Right renal cortex interstitium (tissue), 3 donors: Measurements from ENCODE around the gene CPED1. TPM values are rescaled to one million over a fixed set of nuclear protein-coding genes. Genes with fewer than 3 reads are reported as not detected.
"Not testable (repeated sequence)": the region's sequence is repeated elsewhere in the genome, so short reads cannot be mapped to it uniquely, and the experiment has no call there.

Source experiments
- DNase-seq, 3 donors: peaks; one replicate each; pipeline ENCODE4 v3.0.0-alpha.2; 2013; ENCODE audit warnings: low read depth in 3 of 3, low spot score in 2 of 3
- polyA plus RNA-seq, 3 donors: library from polyadenylated mRNA; unstranded; fragments of 120-200 nt; gene quantifications; one replicate each; pipeline ENCODE4 v1.2.1, GENCODE V29; 2013; ENCODE audit not compliant: insufficient read length in 3 of 3

CPED1 gene
- polyA plus RNA-seq, 3 donors: 36.9 to 43.0 (median 42.1) TPM

DNA sequence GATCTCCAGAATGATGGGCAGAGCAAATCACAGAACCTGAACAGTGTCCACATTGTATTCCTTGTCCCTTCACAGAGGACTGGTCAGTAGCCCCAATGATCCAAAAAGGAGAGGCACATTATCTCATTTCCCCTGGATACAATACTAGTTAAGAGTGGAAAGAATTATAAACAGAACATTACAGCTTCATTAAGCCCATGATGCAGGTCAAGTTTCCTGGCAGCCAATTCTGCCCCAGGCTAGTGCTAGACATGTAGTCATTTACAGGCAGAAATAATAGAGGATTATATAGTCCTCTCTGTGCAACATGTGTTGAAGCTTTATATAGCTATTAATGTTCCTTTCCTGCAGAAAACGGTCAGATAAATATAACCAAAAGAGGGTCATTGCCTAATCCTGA lies 216.0 kb downstream of the CPED1 start:
- DNase-seq: peak in 1 of 3 donors; percentile 4

DNA sequence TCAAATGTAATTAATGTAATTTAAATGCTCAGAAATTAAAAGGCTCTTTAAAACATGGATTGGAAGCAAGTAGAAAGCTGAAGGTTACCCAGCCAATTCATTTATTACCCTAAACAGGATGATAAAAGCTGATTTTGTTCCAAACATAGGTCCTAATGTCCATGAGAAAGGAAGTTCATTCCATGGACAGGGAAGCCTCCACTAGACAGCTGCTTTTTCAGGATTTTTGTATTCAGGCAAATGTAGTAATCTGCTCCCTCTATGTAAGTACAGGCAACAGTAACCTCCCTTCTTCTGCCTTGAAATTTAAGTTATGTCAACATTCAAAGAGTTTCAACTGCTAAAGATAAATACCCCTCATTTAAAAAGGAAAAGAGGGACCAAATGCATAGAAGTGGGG lies 217.3 kb downstream of the CPED1 start:
- DNase-seq: no peak

DNA sequence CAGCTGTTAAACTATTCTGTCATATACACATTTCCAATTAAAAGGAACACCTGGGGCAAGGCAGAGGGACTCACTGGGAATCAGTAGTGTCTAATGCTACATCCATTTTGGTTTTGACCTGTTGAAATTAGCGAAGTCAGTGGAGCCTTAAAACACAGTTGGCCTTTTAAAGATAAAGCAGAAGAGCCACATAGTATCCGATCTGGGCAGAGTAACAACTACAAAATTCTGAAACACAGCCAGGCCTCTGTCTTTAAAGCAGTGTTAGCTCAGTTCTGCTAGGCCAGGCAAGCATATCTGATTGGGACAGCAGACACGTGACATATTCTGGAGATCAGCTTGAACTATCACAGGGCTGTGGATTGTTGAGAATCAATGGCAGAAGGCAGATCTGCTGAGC lies 222.7 kb downstream of the CPED1 start:
- no peak for DNase-seq

DNA sequence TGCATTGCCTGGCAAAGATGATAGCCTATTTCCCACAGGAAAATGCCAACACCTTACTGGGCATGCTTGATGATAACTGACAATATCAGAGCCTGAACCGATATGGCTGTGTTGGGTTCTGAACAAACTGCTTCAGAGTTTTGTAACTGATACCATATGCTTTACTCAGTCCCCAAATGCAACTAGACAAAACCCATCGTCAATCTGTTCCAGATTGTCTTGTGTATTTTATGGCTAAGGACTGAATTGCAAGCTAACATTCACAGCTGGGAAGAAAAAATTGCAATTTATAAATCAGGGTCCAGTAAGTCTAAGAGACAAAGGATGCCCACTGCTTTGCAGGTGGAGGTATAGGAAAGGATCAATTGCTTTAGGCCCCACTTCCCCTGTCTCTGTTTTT lies 223.5 kb downstream of the CPED1 start:
- DNase-seq: no peak

DNA sequence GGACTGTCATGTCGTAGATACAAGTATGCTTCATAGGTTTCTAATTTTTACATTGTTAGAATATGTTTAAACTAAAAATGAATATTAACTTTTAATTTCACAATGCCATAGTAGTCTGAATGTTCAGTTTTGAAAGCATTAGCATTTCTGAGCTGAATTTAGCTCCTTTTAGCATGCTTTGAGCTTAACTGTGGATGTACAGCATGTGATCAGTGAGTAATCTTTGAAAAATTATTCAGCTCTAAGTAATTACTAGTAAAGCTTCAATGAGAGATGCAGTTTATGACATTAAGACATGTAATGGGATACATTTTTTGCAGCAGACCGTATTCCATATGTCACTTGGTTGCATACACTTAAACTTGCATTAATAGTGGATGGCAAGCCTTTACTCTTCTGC lies 226.1 kb downstream of the CPED1 start:
- DNase-seq: no peak

DNA sequence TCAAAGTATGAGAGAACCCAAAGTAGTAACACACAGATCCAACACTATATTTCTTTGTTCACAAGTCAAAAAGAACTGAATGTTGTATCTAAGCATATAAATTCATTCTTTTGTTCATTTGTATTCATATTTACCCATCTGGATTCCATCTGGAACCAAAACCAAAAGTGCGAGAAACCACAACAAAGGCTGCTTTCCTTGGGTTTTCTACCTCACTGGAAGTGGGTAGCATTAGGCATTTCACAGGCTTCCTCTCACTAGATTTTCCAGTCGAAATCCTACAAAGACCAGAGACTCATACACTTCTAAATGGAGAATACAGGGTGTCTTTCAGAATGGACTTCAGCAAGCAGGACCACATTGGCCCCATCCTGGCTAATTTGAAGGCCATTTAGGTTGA lies 230.5 kb downstream of the CPED1 start:
- DNase-seq: no peak

DNA sequence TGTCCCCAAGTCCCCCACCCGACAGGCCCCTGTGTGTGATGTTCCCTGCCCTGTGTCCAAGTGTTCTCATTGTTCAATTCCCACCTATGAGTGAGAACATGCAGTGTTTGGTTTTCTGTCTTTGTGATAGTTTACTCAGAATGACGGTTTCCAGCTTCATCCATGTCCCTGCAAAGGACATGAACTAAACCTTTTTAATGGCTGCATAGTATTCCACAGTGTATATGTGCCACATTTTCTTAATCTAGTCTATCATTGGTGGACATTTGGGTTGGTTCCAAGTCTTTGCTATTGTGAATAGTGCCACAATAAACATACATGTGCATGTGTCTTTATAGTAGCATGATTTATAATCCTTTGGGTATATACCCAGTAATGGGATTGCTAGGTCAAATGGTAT lies 232.6 kb downstream of the CPED1 start:
- not testable (repeated sequence) for DNase-seq

DNA sequence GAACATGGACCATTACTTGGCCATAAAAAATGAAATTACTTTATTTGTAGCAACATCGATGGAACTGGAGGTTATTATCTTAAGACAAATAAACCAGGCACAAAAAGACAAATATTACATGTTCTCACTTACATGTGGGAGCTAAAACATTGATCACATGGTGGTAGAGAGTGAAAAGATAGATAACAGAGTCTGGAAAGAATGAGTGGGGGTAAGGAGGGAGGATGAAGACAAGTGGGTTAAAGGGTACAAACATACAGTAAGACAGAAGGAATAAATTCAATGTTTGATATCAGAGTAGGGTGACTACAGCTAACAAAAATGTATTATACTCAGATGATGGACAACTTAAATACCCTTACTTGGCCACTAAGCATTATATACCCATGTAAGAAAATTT lies 240.3 kb downstream of the CPED1 start:
- no peak for DNase-seq

DNA sequence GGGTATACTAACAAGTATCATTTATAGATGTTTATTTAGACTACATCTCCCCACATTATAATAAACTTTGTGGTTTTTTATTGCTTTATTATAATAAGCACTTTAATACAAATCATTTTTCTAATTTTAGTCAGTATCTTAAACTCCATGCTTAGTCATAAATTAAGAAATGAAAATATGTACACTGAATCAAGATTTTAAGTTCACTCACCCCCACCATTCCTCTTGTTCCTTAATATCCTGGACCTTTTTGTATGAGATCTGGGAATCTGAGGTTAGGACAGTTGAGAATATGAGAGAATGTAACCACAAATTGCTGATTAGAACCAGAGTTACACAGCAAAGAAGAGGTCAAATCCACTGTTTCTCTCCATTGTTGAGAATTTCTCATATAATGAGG lies 246.7 kb downstream of the CPED1 start:
- DNase-seq: no peak

DNA sequence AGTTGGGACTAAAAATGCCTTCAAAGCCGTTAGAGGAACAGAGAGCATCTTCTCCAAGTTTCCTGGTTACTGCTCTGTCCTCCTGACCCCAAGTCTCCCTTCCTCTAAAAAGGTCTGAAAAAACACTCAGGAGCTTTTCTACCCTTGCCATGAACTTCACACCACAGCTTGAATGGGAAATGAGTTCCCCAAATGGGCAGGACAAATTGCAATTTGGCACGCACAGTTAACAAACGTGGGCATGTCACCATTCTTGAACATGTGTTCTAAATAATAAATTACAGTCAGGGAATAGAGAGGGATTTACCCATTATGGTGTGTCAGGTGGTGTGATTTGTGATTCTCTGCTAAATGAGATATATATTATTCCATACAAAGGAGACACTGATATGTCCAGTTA lies 249.1 kb downstream of the CPED1 start:
- DNase-seq: no peak

DNA sequence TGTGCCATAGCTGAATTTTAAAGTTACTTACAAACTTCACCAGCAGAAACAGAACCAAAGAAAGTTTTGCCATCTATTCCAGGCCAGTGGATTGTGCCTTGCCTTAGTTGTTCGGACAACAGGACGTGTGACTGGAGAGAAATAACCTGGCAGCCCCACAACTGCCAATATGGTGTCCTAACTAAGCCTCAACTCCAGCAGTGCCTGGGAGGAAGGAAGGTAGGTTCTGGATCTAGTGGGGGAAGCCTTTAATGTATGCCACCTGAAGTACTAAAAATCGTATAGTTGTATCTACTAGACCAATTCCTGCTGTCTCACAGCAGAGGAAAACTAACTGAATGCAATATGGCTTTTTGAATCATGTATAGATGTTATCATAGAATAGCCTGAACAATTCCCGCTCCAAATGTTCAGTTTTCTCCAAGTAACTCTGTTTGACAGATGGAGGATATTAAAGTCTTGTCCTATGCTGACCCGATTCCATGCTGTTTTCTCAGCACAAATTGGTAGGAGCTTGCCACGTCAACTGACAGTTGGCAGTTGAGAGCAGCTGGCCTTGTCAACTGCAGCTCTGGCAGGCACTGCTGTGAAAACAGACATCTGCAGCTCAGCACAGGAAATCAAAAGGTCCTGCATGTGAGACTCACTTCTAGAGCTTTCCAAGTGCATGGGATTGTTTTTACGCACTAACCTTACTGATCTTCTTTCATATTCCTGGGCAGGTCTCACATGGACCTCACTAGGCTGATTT lies 255.8 kb downstream of the CPED1 start:
- no peak for DNase-seq

DNA sequence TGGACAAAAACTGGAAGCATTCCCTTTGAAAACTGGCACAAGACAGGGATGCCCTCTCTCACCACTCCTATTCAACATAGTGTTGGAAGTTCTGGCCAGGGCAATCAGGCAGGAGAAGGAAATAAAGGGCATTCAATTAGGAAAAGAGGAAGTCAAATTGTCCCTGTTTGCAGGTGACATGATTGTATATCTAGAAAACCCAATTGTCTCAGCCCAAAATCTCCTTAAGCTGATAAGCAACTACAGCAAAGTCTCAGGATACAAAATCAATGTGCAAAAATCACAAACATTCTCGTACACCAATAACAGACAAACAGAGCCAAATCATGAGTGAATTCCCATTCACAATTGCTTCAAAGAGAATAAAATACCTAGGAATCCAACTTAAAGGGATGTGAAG lies 262.9 kb downstream of the CPED1 start:
- not testable (repeated sequence) for DNase-seq

DNA sequence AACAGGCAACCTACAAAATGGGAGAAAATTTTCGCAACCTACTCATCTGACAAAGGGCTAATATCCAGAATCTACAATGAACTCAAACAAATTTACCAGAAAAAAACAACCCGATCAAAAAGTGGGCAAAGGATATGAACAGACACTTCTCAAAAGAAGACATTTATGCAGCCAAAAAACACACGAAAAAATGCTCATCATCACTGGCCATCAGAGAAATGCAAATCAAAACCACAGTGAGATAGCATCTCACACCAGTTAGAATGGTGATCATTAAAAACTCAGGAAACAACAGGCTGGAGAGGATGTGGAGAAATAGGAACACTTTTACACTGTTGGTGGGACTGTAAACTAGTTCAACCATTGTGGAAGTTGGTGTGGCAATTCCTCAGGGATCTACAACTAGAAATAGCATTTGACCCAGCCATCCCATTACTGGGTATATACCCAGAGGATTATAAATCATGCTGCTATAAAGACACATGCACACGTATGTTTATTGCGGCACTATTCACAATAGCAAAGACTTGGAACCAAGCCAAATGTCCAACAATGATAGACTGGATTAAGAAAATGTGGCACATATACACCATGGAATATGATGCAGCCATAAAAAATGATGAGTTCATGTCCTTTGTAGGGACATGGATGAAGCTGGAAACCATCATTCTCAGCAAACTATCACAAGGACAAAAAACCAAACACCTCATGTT lies 264.2 kb downstream of the CPED1 start:
- not testable (repeated sequence) for DNase-seq

DNA sequence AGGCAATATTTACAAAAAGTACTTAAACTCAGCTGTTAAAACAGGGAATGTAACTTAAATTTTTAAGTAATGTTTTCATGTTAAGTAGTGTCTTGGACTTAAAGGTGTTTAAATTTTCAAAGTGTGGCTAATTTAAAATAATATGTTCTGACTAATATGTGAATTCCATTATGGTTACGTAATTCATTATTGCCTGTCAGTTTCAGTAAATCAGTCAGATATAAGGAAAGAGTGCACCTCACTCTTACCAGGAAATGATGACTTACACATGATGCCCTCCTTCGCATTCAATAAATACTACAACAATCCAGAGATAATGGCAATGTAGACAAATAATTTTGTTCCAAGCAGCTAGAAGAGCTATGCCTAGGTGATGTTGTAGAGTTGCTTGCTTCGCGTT lies 271.3 kb downstream of the CPED1 start:
- DNase-seq: no peak

DNA sequence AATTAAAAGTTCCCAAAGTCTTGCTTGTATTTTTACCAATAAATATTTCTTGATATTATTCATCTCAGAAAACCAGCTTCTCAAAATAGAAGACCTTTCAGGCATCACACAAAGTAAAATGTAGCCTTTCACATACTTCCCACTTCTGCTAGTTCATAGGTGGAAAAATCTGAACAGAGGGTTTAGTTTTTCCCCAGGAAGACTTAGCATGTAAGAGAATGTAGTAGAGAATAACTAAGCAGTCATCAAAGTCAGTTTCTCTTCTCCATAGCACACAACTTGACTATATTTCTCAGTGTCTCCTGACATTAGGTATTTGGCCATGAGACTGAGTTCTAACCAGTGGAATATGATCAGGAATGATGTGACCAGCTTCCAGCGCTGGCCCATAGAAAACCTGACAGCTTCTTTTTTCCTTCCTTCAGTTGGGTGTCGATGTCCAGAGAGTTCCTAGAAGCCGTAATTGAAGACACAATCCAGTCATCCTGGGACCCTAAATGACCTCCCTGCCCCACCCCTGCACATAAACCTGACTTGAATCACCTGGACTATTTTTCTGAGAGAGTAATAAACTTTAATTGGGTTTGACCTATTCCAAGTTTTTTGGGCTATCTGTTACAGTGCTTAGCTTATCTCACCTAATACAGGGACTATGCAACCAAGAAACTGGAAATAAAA lies 272.8 kb downstream of the CPED1 start:
- no peak for DNase-seq

DNA sequence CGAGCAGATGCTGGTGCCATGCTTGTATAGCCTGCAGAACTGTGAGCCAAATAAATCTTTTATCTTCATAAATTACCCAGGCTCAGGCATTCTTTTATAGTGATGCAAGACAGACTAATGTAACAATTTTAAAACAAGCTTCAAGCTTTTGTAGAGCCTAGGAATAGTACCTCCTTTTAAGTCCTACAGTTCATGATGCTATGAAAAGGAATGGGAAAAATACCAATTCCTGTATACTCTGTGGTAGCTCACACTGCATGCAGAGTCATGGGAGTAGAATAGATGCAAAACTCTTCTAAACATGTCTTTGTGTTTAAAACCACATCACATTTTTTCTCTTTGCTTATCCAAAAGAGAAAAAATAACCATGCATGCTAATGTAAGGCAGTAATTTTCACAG lies 273.7 kb downstream of the CPED1 start:
- no peak for DNase-seq

DNA sequence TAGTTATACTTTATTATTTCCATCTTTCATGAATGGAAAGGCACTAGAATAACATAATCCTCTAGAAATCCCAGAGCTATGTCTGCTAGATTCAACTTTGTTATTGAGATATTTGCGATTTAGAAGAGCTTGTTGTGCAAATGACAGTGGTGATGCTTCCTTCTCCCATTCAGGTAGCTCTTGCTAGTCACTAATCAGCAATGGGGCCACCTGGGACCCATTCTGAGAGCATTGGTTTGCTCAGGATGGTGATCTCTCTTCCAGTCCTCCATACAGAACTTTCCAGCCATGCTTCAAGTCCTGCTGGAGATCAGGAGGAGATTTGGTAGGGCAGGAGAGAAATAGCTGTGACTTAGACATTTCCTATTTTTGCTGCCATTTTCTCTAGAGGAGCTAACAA lies 274.5 kb downstream of the CPED1 start:
- DNase-seq: no peak

DNA sequence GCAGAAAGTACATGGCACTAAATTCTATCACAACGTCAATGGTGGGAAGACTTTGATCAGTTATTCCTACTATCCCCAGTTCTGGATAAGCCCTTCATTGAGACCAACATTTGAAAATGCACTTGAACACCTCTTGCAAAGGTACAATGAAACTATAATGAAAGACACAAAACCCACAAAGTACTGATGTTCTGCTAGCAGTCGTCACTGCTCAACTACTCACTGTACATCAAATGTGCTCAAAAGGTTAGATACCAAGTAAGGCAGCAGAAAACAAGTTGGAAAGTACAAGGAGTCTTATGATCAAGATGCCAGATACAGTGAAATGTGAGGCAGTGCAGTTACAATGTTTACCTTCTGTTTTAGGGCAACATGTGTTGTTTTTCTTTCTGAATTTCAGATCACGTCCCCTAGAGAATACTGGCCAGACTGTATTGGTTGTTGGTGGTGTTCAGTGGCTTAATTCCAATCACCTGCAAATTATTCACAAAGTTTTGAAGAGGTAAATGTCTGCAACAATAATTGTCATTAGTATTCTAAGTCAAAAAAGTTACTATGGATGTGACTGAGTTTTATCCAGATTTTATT lies 277.9 kb downstream of the CPED1 start:
- no peak for DNase-seq

DNA sequence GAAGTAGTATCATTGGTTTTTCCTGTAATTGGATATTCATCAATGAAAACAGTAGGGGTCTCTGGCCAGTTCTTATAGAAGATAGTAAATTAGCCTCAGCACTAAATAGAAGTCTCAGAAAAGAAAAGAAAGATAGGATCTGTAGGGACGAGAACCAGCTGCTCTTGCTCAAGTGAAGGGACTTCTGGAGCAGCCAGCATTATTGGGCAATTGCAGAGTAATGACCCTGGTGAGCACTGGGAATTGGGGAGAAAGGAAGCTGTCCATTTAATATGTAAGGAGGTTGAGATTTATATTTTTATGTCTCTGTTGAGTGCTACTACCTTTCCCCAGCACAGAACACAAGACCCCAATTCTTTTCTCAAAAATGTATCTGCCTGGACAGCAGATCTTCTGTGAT lies 279.1 kb downstream of the CPED1 start:
- DNase-seq: no peak

DNA sequence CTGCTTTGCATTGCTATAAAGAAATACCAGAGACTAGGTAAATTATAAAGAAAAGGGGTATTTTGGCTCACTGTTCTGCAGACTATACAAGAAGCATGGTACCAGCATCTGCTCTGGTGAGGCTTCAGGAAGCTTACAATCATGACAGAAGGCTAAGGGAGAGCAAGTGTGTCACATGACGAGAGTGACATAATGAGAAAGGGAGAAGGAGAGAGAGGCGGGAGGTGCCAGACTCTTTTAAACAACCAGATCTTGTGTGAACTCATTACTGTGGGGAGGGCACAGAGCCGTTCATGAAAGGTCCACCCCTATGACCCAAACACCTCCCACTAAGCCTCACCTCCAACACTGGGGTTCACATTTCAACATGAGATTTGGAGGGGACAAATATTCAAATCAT lies 281.3 kb downstream of the CPED1 start:
- no peak for DNase-seq

DNA sequence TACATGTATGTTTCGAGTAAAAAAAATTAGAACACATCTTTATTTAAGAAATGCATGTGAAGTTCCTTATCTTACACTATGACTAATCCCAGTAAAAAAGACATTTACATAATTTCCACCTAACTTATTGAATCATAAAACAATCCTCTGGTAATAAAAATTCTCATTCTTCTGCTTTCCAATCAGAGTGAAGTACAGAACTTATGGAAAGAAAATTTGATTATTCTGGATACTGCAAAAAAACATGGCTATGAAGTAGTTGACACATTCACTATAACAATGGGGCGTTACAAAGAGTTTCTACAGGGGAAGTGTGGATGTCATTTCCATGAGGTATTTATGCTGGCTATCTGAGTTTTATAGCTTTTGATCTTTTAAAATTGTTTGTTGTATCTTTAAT lies 282.6 kb downstream of the CPED1 start:
- DNase-seq: no peak

DNA sequence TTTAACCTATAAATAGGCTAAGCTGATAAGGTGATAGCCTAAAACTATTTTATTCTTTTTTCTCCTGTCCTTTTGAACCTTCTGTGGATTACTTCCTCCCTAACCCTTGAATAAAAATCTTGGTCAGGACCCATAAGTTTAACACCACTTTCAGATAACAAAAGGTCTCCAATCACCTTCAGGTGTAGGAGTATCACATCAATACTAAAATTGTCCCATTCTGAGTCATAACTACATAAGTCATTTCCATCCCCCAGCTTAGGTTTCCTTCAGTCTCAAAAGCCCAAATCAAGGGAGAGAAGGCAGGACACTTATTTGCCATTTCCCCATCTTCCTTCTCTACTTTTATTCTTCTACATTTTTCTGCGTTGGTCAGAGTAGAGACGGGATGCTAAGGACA lies 283.4 kb downstream of the CPED1 start:
- DNase-seq: no peak
